Stimulated activated CD4-positive, alpha-beta T cell treated with anti-CD3 and anti-CD28 coated beads, Interleukin-2, amount 100 ng/mL, for 48 hours (primary cell): ENCODE results near the gene ADAM11.
A peak's percentile ranks its signal among the peaks of the same experiment; 100 is the strongest.

Source experiments
- DNase-seq, 2 donors: peaks; one replicate each; pipeline ENCODE4 v3.0.0-alpha.2; 2020

The ADAM11 gene

GRCh38 chr17:44776628-44777393, 18.0 kb downstream of the ADAM11 start:
- no peak for DNase-seq

GRCh38 chr17:44777394-44778348, 18.9 kb downstream of the ADAM11 start:
- no peak for DNase-seq

GRCh38 chr17:44778656-44779210, 19.9 kb downstream of the ADAM11 start:
- no peak for DNase-seq

- peak; percentile 80 to 84 for DNase-seq
These were observed 20.6 kb downstream of the ADAM11 start for GRCh38 chr17:44779211-44780025.

- DNase-seq, result no peak
These were observed 21.4 kb downstream of the ADAM11 start for GRCh38 chr17:44780161-44780560.

- DNase-seq, result no peak
These were observed 22.2 kb downstream of the ADAM11 start for GRCh38 chr17:44780845-44781480.

- no peak for DNase-seq
These were observed 22.9 kb downstream of the ADAM11 start for GRCh38 chr17:44781551-44782325.

- no peak for DNase-seq
These were observed 23.6 kb downstream of the ADAM11 start for GRCh38 chr17:44782326-44782850.

GRCh38 chr17:44785921-44786320, 27.1 kb downstream of the ADAM11 start:
- no peak for DNase-seq

GRCh38 chr17:44786551-44787081, 27.8 kb downstream of the ADAM11 start:
- DNase-seq, result no peak

- no peak for DNase-seq
These were observed 28.6 kb downstream of the ADAM11 start for GRCh38 chr17:44787271-44787940.

GRCh38 chr17:44788139-44788538, 29.4 kb downstream of the ADAM11 start:
- DNase-seq, result no peak

- no peak for DNase-seq
These were observed 33.5 kb downstream of the ADAM11 start for GRCh38 chr17:44792276-44792675.

- DNase-seq, result no peak
These were observed 35.4 kb downstream of the ADAM11 start for GRCh38 chr17:44793885-44794842.

- no peak for DNase-seq
These were observed 36.1 kb downstream of the ADAM11 start for GRCh38 chr17:44794851-44795413.

- no peak for DNase-seq
These were observed 36.6 kb downstream of the ADAM11 start for GRCh38 chr17:44795421-44795820.

- DNase-seq, result no peak
These were observed 37.1 kb downstream of the ADAM11 start for GRCh38 chr17:44795928-44796327.

- DNase-seq, result no peak
These were observed 37.9 kb downstream of the ADAM11 start for GRCh38 chr17:44796731-44797130.

GRCh38 chr17:44797802-44798201, 39.0 kb downstream of the ADAM11 start:
- no peak for DNase-seq
